Natural killer cell (primary cell): ENCODE data around the gene PLK5. TPM values are rescaled to one million over a fixed set of nuclear protein-coding genes. Genes with fewer than 3 reads are reported as not detected.
A peak's percentile ranks its signal among the peaks of the same experiment; 100 is the strongest.

Experiments used
- ATAC-seq, 3 donors: fragments of 150-1000 bp in 2 of 3; fragments of 200-7000 bp in 1 of 3; cut with Tn5 transposase; 1 replicate in 1 of 3; 2 replicates in 2 of 3; pipeline ENCODE4 v1.10.0; 2021; ENCODE audit warnings: mild to moderate bottlenecking in 2 of 3, moderate library complexity in 2 of 3
- DNase-seq, 2 donors: peaks; one replicate each; pipeline versions ENCODE4 v3.0.0 to v3.0.0-alpha.2; 2013 to 2021; ENCODE audit warnings: mixed read lengths in 1 of 2
- H3K27ac ChIP-seq: one replicate; pipeline ENCODE4 v1.5.1; 2013; ENCODE audit warnings: mild to moderate bottlenecking, low read length
- H3K27me3 ChIP-seq: one replicate; pipeline ENCODE4 v1.6.1; 2013; ENCODE audit warnings: low read length; ENCODE audit not compliant: control insufficient read depth, insufficient read depth
- H3K36me3 ChIP-seq: one replicate; pipeline ENCODE4 v1.6.1; 2013; ENCODE audit warnings: low read length; ENCODE audit not compliant: control insufficient read depth, insufficient read depth
- H3K4me1 ChIP-seq: one replicate; pipeline ENCODE4 v1.6.1; 2013; ENCODE audit warnings: low read length; ENCODE audit not compliant: control insufficient read depth, insufficient read depth
- H3K4me3 ChIP-seq: one replicate; pipeline ENCODE4 v1.5.1; 2013; ENCODE audit warnings: low read length
- H3K9me3 ChIP-seq: one replicate; pipeline ENCODE4 v1.6.1; 2013; ENCODE audit warnings: low read length; ENCODE audit not compliant: control insufficient read depth, insufficient read depth
- H3K27ac Mint-ChIP-seq, 2 donors: one replicate each; pipeline ENCODE4 v1.8.0; 2022; ENCODE audit warnings: mild to moderate bottlenecking in 2 of 2, mixed read lengths in 2 of 2, moderate library complexity in 1 of 2
- H3K27me3 Mint-ChIP-seq, 2 donors: one replicate each; pipeline ENCODE4 v1.8.0; 2022; ENCODE audit warnings: low read depth in 2 of 2, mixed read lengths in 2 of 2
- H3K36me3 Mint-ChIP-seq: one replicate; pipeline ENCODE4 v1.8.0; 2022; ENCODE audit warnings: mixed read lengths
- H3K4me1 Mint-ChIP-seq, 2 donors: one replicate each; pipeline ENCODE4 v1.8.0; 2022; ENCODE audit warnings: mixed read lengths in 2 of 2
- H3K4me3 Mint-ChIP-seq: one replicate; pipeline ENCODE4 v1.8.0; 2022; ENCODE audit warnings: mild to moderate bottlenecking, moderate library complexity, mixed read lengths
- H3K9me3 Mint-ChIP-seq, 2 donors: one replicate each; pipeline ENCODE4 v1.8.0; 2022; ENCODE audit warnings: mixed read lengths in 2 of 2
- WGBS: methylation state at CpG from one replicate; pipeline ENCODE4 v1.1.7; 2013; ENCODE audit warnings: missing lambda C conversion rate; ENCODE audit not compliant: insufficient coverage; 5-methylcytosine and 5-hydroxymethylcytosine counted together
- intact Hi-C: fragments of 100-400 bp; cut with micrococcal nuclease; formaldehyde crosslinking; loops from one replicate; pipeline ENCODE4 v1.14.2; 2022
- total RNA-seq, 4 donors: library from RNA; stranded (reverse); fragments of 120-200 nt in 1 of 4; gene quantifications; one replicate each; pipeline versions ENCODE4 v1.2.3 to v1.2.4, GENCODE V29; 2013 to 2022
- TF ChIP-seq, protein P1 (sequence below): fragments of 200-600 bp; IDR thresholded peaks from one replicate; pipeline ENCODE4 v1.8.0; 2022; ENCODE audit warnings: antibody characterized with exemption

PLK5 gene
- total RNA-seq, 3 donors from 2014 or later (not counting 1 experiment from before 2014, with no cell fraction given): not detected

DNA sequence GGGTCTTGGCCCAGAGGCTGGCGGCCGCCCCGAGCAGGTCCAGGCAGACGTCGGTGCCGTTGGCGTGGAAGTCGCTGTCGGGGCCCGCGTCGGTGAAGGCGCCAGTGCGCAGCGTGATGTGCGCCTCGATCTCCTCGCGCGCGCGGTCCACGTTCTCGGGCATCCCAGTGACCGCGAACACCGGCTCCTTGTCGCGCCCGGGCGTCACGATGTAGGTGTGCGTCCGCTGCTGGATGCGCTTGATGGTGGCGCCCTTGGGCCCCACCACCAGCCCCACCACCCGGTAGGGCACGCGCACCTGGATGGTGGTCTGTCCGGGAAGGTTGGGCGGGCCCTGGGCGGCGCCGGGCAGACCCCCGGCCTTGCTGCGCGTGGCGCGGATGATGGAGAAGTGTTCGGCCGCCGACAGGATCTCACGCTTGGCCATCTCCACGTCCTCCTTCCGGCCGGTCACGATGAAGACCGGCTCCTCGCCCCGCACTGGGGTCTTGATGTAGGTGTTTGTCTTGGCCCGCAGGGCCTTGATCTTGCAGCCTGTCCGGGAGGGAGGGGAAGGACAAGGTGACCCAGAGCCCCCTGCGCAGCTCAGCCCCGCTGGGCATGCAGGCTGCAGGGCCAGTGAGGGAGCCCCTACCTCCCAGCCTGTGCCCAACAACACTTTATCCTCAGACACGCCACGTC is 32.7 kb downstream of the PLK5 start:
- TF ChIP-seq, protein P1, sequence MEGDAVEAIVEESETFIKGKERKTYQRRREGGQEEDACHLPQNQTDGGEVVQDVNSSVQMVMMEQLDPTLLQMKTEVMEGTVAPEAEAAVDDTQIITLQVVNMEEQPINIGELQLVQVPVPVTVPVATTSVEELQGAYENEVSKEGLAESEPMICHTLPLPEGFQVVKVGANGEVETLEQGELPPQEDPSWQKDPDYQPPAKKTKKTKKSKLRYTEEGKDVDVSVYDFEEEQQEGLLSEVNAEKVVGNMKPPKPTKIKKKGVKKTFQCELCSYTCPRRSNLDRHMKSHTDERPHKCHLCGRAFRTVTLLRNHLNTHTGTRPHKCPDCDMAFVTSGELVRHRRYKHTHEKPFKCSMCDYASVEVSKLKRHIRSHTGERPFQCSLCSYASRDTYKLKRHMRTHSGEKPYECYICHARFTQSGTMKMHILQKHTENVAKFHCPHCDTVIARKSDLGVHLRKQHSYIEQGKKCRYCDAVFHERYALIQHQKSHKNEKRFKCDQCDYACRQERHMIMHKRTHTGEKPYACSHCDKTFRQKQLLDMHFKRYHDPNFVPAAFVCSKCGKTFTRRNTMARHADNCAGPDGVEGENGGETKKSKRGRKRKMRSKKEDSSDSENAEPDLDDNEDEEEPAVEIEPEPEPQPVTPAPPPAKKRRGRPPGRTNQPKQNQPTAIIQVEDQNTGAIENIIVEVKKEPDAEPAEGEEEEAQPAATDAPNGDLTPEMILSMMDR: no peak
- 98% methylated on average over 65 of the region's 66 CpGs for WGBS
- Mint-ChIP-seq H3K27me3 (peaks cover 0 to 3% of the 10 kb centered on the region in 2 donors), H3K4me3 (no peak overlapping the region), H3K36me3 (no peaks in the 10 kb centered on the region), H3K4me1 (peaks cover 0 to 10% of the 10 kb centered on the region in 2 donors), H3K27ac (no peak overlapping the region), H3K9me3 (no peaks in the 10 kb centered on the region)
- H3K4me1 ChIP-seq: no peaks in the 10 kb centered on the region
- H3K4me3 ChIP-seq: no peak overlapping the region
- no peak for ATAC-seq
- H3K27me3 ChIP-seq: no peaks in the 10 kb centered on the region
- intact Hi-C loops: no loop called here
- no peaks in the 10 kb centered on the region for H3K36me3 ChIP-seq
- no peaks in the 10 kb centered on the region for H3K9me3 ChIP-seq
- DNase-seq: no peak
- no peak overlapping the region for H3K27ac ChIP-seq

DNA sequence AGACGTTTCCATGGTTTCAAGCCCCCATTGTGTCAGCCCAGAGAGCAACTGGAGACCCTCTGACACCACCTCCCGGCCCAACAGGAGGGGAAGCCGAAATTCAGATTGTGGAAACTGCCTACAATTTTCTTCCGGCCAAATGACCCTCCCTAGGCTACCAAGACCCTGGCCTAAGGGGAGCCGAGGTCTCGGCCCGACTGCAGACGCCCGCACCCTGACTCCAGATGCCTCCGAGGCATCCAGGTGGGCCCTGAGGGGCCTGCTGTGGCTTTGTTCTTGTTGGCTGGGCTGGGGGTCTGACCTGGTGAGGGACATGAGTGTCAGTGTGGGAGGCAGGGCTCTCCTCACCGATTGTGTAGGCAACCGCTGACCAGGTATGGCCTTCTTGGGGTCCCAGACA is 34.7 kb downstream of the PLK5 start:
- Histone ChIP-seq H3K27ac (no peak overlapping the region), H3K4me1 (no peaks in the 10 kb centered on the region), H3K4me3 (no peak overlapping the region), H3K36me3 (no peaks in the 10 kb centered on the region), H3K9me3 (no peaks in the 10 kb centered on the region), H3K27me3 (no peaks in the 10 kb centered on the region)
- H3K9me3 Mint-ChIP-seq: no peaks in the 10 kb centered on the region
- H3K4me1 Mint-ChIP-seq: peaks cover 0 to 10% of the 10 kb centered on the region in 2 donors
- no peaks in the 10 kb centered on the region for H3K36me3 Mint-ChIP-seq
- H3K27ac Mint-ChIP-seq: no peak overlapping the region
- DNase-seq (no peak), ATAC-seq (no peak)
- H3K4me3 Mint-ChIP-seq: no peak overlapping the region
- intact Hi-C loops: no loop called here
- TF ChIP-seq, protein P1: no peak
- H3K27me3 Mint-ChIP-seq: no peaks in the 10 kb centered on the region
- 90% methylated on average over 10 of the region's 12 CpGs for WGBS

DNA sequence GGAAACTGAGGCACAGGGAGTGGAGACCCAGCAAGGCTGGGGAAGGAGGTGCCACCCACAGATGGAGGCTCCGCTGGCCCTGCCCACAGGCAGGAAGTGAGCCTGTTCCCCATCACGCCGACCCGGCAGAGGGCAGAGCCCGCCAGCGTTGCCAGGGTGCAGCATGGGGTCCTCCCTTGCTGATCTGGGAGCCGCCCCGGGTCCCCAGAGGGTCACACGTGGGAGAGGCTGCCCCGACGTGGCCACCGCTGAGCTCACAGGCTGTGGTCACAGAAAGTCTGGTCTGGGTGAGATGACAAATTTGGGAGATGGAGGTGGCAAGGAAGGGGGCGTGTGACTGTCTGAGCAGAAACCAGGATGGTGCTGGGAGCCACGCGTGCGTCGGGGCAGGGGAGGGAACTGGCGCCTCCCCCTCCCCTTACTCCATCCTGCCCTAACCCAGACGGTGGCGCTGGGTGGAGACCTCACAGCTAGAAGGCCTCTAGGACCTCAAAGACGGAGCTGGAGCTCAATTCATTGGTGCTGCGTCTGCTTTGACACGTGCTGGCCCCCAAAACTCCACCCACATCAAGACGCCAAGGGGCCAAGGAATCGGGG is 36.5 kb downstream of the PLK5 start:
- H3K4me1 Mint-ChIP-seq: peaks cover 0 to 10% of the 10 kb centered on the region in 2 donors
- intact Hi-C loops: no loop called here
- WGBS: 41% methylated on average over 25 of the region's 25 CpGs
- H3K4me3 Mint-ChIP-seq: peak overlapping the region; percentile 31
- ATAC-seq (peak; percentile 49 to 68 (median 63)), DNase-seq (no peak)
- no peaks in the 10 kb centered on the region for H3K27me3 ChIP-seq
- H3K27me3 Mint-ChIP-seq: no peaks in the 10 kb centered on the region
- H3K36me3 Mint-ChIP-seq: no peaks in the 10 kb centered on the region
- no peak overlapping the region for H3K27ac ChIP-seq
- H3K9me3 ChIP-seq: no peaks in the 10 kb centered on the region
- TF ChIP-seq, protein P1: no peak
- H3K36me3 ChIP-seq: no peaks in the 10 kb centered on the region
- no peaks in the 10 kb centered on the region for H3K9me3 Mint-ChIP-seq
- H3K4me1 ChIP-seq: no peaks in the 10 kb centered on the region
- no peak overlapping the region for H3K4me3 ChIP-seq
- peak overlapping the region in 1 of 2 donors; percentile 57 for H3K27ac Mint-ChIP-seq
